Fibroblast of lung (primary cell): Measurements from ENCODE around the gene DPY19L1.

Source experiments
- EZH2 ChIP-seq: IDR thresholded peaks from 2 replicates; pipeline ENCODE4 v1.5.1; 2012; ENCODE audit warnings: low read length, control low read depth, mild to moderate bottlenecking; ENCODE audit errors: missing control alignments
- TF ChIP-seq, protein P1 (sequence below), 2 donors: IDR thresholded peaks in 1 of 2; conservative IDR thresholded peaks in 1 of 2; 1 replicate in 1 of 2; 2 replicates in 1 of 2; pipeline ENCODE4 v1.5.1; 2011 to 2012; ENCODE audit warnings: low read length in 2 of 2, control low read depth in 1 of 2, inconsistent platforms in 1 of 2, low read depth in 1 of 2, mild to moderate bottlenecking in 1 of 2

DNA sequence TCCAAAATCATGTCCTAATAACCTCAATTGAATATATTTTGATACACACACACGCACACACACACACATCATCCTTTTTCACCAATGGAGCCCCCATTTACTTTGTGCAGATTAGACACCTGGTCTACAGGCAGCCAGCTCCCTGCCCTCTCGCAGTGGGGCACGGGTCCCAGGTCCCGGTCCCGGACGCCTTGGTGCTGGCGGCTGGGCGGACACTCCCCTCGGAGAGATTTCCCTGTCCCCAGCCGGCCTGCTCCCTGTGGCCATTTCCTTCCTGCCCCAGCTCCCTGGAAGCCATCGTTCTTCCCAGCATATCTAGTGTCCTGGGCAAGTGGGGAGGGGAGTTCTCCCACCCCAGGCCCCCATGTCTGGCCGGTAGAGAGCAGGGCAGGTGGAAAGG, 14.6 kb downstream of the DPY19L1 start:
- TF ChIP-seq EZH2, result no peak
- TF ChIP-seq, protein P1, sequence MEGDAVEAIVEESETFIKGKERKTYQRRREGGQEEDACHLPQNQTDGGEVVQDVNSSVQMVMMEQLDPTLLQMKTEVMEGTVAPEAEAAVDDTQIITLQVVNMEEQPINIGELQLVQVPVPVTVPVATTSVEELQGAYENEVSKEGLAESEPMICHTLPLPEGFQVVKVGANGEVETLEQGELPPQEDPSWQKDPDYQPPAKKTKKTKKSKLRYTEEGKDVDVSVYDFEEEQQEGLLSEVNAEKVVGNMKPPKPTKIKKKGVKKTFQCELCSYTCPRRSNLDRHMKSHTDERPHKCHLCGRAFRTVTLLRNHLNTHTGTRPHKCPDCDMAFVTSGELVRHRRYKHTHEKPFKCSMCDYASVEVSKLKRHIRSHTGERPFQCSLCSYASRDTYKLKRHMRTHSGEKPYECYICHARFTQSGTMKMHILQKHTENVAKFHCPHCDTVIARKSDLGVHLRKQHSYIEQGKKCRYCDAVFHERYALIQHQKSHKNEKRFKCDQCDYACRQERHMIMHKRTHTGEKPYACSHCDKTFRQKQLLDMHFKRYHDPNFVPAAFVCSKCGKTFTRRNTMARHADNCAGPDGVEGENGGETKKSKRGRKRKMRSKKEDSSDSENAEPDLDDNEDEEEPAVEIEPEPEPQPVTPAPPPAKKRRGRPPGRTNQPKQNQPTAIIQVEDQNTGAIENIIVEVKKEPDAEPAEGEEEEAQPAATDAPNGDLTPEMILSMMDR (conservative IDR thresholded peaks at IDR 0.05 in 1 of 2, IDR thresholded peaks at IDR 0.05 in 1 of 2; ENCODE audit: low read depth in 1 of 2, low read length in 2 of 2), result no peak
